HEK293T (cell line): ENCODE measurements around the gene TFF1.

ENCODE experiments used
- CTCF ChIA-PET: fragments of 350-600 bp; formaldehyde crosslinking; extraction: SDS; loops from one replicate; lab custom pipeline; 2021; ENCODE audit warnings: antibody characterized with exemption, inconsistent platforms; lab: Yijun Ruan, JAX
- POLR2A ChIA-PET: fragments of 350-600 bp; formaldehyde crosslinking; extraction: SDS; loops from one replicate; lab custom pipeline; 2020; ENCODE audit warnings: antibody characterized with exemption, inconsistent platforms; lab: Yijun Ruan, JAX
- DNase-seq: peaks from one replicate; pipeline ENCODE4 v3.0.0; 2012; ENCODE audit warnings: mixed read lengths; ENCODE audit errors: extremely low spot score
- ARNT ChIP-seq: fragments of 450-650 bp; IDR thresholded peaks from 2 replicates; pipeline ENCODE4 v1.6.1; 2017; ENCODE audit warnings: mild to moderate bottlenecking
- BHLHE40 ChIP-seq: fragments of 450-650 bp; IDR thresholded peaks from 2 replicates; pipeline ENCODE4 v1.6.1; 2016; ENCODE audit warnings: mild to moderate bottlenecking, moderate library complexity, borderline replicate concordance
- CTBP1 ChIP-seq: fragments of 450-650 bp; IDR thresholded peaks from 2 replicates; pipeline ENCODE4 v1.6.1; 2016; ENCODE audit warnings: borderline replicate concordance
- ELF4 ChIP-seq: fragments of 450-650 bp; IDR thresholded peaks from 2 replicates; pipeline ENCODE4 v1.6.1; 2017; ENCODE audit warnings: antibody characterized with exemption
- FOXA1 ChIP-seq: fragments of 450-650 bp; IDR thresholded peaks from 2 replicates; pipeline ENCODE4 v1.6.1; 2016; ENCODE audit warnings: mild to moderate bottlenecking
- FOXK2 ChIP-seq: fragments of 450-650 bp; IDR thresholded peaks from 2 replicates; pipeline ENCODE4 v1.6.1; 2016; ENCODE audit warnings: mild to moderate bottlenecking
- FOXM1 ChIP-seq: fragments of 450-650 bp; IDR thresholded peaks from 2 replicates; pipeline ENCODE4 v1.6.1; 2017; ENCODE audit warnings: mild to moderate bottlenecking, borderline replicate concordance
- HDGF ChIP-seq: fragments of 450-650 bp; IDR thresholded peaks from 2 replicates; pipeline ENCODE4 v1.6.1; 2017; ENCODE audit warnings: antibody characterized with exemption, borderline replicate concordance
- L3MBTL2 ChIP-seq: fragments of 450-650 bp; conservative IDR thresholded peaks from 2 replicates; pipeline ENCODE4 v1.6.1; 2016; ENCODE audit warnings: mild to moderate bottlenecking
- LEF1 ChIP-seq: fragments of 450-650 bp; IDR thresholded peaks from 2 replicates; pipeline ENCODE4 v1.6.1; 2017; ENCODE audit warnings: mild to moderate bottlenecking, borderline replicate concordance
- NFRKB ChIP-seq: fragments of 450-650 bp; IDR thresholded peaks from 2 replicates; pipeline ENCODE4 v1.6.1; 2016; ENCODE audit warnings: mild to moderate bottlenecking, moderate library complexity
- PKNOX1 ChIP-seq: fragments of 450-650 bp; IDR thresholded peaks from 2 replicates; pipeline ENCODE4 v1.6.1; 2016
- SP1 ChIP-seq: fragments of 450-650 bp; IDR thresholded peaks from 2 replicates; pipeline ENCODE4 v1.6.1; 2017
- SUZ12 ChIP-seq: fragments of 450-650 bp; IDR thresholded peaks from 2 replicates; pipeline ENCODE4 v1.6.1; 2016; ENCODE audit warnings: mild to moderate bottlenecking
- TARDBP ChIP-seq: fragments of 450-650 bp; IDR thresholded peaks from 2 replicates; pipeline ENCODE4 v1.6.1; 2016
- ZNF384 ChIP-seq: fragments of 450-650 bp; IDR thresholded peaks from 2 replicates; pipeline ENCODE4 v1.6.1; 2016

Gene TFF1

DNA sequence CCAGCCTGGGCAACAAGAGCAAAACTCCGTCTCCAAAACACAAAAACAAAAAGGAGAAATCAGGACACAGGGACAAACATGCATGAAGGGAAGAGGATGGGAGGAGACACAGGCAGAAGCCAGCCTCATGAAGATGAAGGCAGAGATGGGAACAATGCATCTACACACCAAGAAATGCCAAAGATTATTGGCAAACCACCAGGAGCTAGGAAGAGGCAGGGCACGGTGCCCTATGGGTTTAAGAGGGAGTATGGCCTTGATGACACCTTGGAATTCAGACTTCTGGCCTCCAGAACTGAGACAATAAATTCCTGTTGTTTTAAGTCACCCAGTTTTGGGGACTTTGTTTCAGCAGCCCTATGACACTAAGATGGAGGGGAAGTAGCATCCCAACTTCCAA is 24.4 kb upstream of the TFF1 start:
- CTCF ChIA-PET: no interaction called here
- DNase-seq: no peak
- TF ChIP-seq L3MBTL2 (no peak), FOXK2 (no peak), LEF1 (no peak)
- POLR2A ChIA-PET: no interaction called here

- no peak for TF ChIP-seq ZNF384
- no peak for TF ChIP-seq FOXM1
- TF ChIP-seq LEF1: no peak
- no peak for TF ChIP-seq SUZ12
- ChIA-PET POLR2A (no interaction called here), CTCF (no interaction called here)
- no peak for DNase-seq
Observed at GRCh38 chr21:42390193-42390592, 23.9 kb upstream of the TFF1 start.

GRCh38 chr21:42389449-42389835 is 23.1 kb upstream of the TFF1 start:
- ChIA-PET POLR2A (no interaction called here), CTCF (no interaction called here)
- TF ChIP-seq L3MBTL2: no peak
- TF ChIP-seq FOXA1: no peak
- no peak for TF ChIP-seq TARDBP
- TF ChIP-seq CTBP1: no peak
- TF ChIP-seq FOXM1: no peak
- TF ChIP-seq FOXK2: no peak
- no peak for TF ChIP-seq BHLHE40
- no peak for TF ChIP-seq HDGF
- no peak for TF ChIP-seq SUZ12
- TF ChIP-seq PKNOX1: no peak
- TF ChIP-seq ZNF384: no peak
- no peak for TF ChIP-seq ARNT
- TF ChIP-seq ELF4: no peak
- no peak for TF ChIP-seq NFRKB
- TF ChIP-seq LEF1: no peak
- TF ChIP-seq SP1: no peak
- no peak for DNase-seq

GRCh38 chr21:42388740-42389448 is 22.6 kb upstream of the TFF1 start:
- CTCF ChIA-PET: interaction anchor here (0.5 kb wide), 1 partner anchor 73 kb away, joined by 3 read pairs; no protein-coding TSS in a partner anchor
- TF ChIP-seq NFRKB: no peak
- no peak for TF ChIP-seq FOXM1
- TF ChIP-seq ELF4: no peak
- no peak for TF ChIP-seq ZNF384
- TF ChIP-seq L3MBTL2: no peak
- no peak for TF ChIP-seq FOXK2
- POLR2A ChIA-PET: no interaction called here
- DNase-seq: no peak

DNA sequence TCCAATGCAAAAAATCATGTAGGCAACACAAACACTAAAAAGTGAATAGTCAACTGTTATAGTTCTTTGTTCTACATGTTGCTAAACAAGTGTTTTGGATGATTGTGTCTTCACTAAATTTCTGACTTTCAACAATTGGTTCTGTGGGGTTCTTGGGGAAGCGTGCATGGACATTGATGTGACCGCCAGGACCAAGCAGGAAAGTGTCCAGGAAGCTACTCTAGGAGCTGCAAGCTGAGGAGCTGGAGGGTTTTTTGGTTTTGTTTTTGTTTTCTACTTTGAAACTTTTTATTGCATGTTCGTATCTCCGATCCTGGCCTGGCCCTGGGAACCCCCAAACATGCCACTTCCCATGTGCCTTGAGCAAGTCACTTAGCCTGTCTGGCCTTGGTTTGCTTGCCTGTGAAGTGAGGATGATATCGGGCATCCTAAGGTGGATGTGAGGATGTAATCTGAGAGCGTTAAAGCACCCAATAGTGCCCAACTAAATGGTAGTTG is 21.6 kb upstream of the TFF1 start:
- no peak for DNase-seq
- POLR2A ChIA-PET: no interaction called here
- CTCF ChIA-PET: no interaction called here
- TF ChIP-seq ELF4 (no peak), BHLHE40 (no peak), PKNOX1 (no peak)

- TF ChIP-seq ARNT: no peak
- no peak for TF ChIP-seq HDGF
- no peak for TF ChIP-seq BHLHE40
- TF ChIP-seq CTBP1: no peak
- TF ChIP-seq L3MBTL2: no peak
- POLR2A ChIA-PET: no interaction called here
- CTCF ChIA-PET: no interaction called here
- no peak for DNase-seq
Observed at GRCh38 chr21:42387164-42387563, 20.8 kb upstream of the TFF1 start.

DNA sequence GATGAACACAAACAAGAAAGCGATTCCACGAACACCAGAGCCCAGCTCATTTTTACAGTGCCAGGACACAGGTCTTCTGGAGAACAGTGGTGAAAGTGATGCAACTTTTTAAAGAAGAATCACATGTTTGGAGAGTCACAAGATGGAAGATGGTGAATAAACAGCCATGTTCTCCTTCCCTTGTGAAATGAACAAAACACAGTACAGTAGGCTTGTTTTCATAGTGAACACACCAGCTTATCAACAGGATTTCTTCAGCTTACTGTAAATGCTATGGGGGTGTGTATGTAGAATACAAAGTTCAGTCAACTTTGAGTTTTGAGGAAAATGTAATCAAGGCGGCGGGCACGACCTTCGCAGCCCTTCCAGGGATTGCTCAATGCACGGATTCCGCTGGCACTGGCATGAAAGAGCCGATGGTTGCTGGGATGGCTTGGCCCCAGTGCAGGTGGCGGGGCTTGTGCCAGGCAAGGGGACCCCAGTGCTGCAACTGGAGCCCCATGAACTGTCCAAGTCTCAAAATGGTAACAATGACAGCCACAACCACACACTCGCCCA is 19.8 kb upstream of the TFF1 start:
- TF ChIP-seq PKNOX1 (no peak), ARNT (no peak), FOXK2 (no peak), ZNF384 (no peak)
- ChIA-PET POLR2A (no interaction called here), CTCF (no interaction called here)
- DNase-seq: no peak
